K562 (cell line): ENCODE data around the gene AVPR1B. TPM values are rescaled to one million over a fixed set of nuclear protein-coding genes. Genes with fewer than 3 reads are reported as not detected.

ENCODE experiments used
- ATAC-seq: fragments of 200-7000 bp; cut with Tn5 transposase; 3 replicates; pipeline ENCODE4 v1.9.1; 2020; ENCODE audit warnings: moderate library complexity
- BruUV-seq: library from RNA; stranded (reverse); fragments of 400-500 nt; replicated peaks from 2 replicates; lab custom pipeline; 2021; lab: Mats Ljungman, UMichigan
- CTCF ChIA-PET: fragments of 300-600 bp; formaldehyde crosslinking; extraction: SDS; loops from one replicate; lab custom pipeline; 2021; ENCODE audit warnings: low intra/inter-chr PET ratio; lab: Yijun Ruan, JAX
- POLR2A ChIA-PET: fragments of 300-600, 350-650 bp; sonication (Branson Sonifier 250); formaldehyde crosslinking; extraction: SDS; loops from one replicate; lab custom pipeline; 2021; ENCODE audit warnings: antibody characterized with exemption, inconsistent platforms; lab: Yijun Ruan, JAX
- DNase-seq, 4 experiments: peaks; one replicate each; pipeline versions ENCODE4 v3.0.0 to v3.0.0-alpha.2; 2011 to 2018; ENCODE audit warnings: low spot score in 3 of 4, mixed read lengths in 3 of 4; ENCODE audit errors: extremely low read depth in 1 of 4
- FAIRE-seq: peaks from 2 replicates; lab custom pipeline; 2011; peaks lifted over from hg19 to GRCh38; lab: Jason Lieb, UNC
- H2AFZ ChIP-seq: 2 replicates; pipeline ENCODE4 v1.6.0; 2011; ENCODE audit warnings: low read depth, low read length, control low read depth, inconsistent platforms
- H3K27ac ChIP-seq: fragments of 200-600 bp; 3 replicates; pipeline ENCODE4 v1.8.0; 2011; ENCODE audit warnings: low read depth, mild to moderate bottlenecking, control low read depth, inconsistent platforms, low read length, moderate library complexity, mixed read lengths; ENCODE audit errors: extremely low read depth
- H3K27me3 ChIP-seq, 2 experiments: fragments of 300-600 bp in 1 of 2; 2 replicates in 1 of 2; 3 replicates in 1 of 2; pipeline versions ENCODE4 v1.6.0 to v1.8.0; 2011; ENCODE audit warnings: inconsistent platforms in 2 of 2, low read length in 2 of 2, mild to moderate bottlenecking in 1 of 2, mixed read lengths in 1 of 2, moderate library complexity in 1 of 2; ENCODE audit not compliant: control insufficient read depth in 2 of 2, insufficient read depth in 2 of 2
- H3K36me3 ChIP-seq: fragments of 300-600 bp; 3 replicates; pipeline ENCODE4 v1.8.0; 2011; ENCODE audit warnings: mild to moderate bottlenecking, low read length, inconsistent platforms; ENCODE audit not compliant: control insufficient read depth, insufficient read depth
- H3K4me1 ChIP-seq, 2 experiments: fragments of 200-600 bp in 1 of 2; replicated peaks in 1 of 2; 2 replicates in 1 of 2; 3 replicates in 1 of 2; pipeline versions ENCODE4 v1.5.1 to v1.8.0; 2011; ENCODE audit warnings: inconsistent platforms in 2 of 2, low read length in 2 of 2, mild to moderate bottlenecking in 1 of 2, mixed read lengths in 1 of 2, moderate library complexity in 1 of 2; ENCODE audit not compliant: control insufficient read depth in 2 of 2, insufficient read depth in 2 of 2
- H3K4me2 ChIP-seq: 2 replicates; pipeline ENCODE4 v1.6.1; 2011; ENCODE audit warnings: low read length, control low read depth, inconsistent platforms, mixed read lengths; ENCODE audit not compliant: insufficient read depth
- H3K4me3 ChIP-seq: fragments of 200-600 bp; sonication (generic), shearing (Covaris generic); 2 replicates; pipeline ENCODE4 v1.5.1; 2016; ENCODE audit warnings: control low read depth, inconsistent platforms
- H3K79me2 ChIP-seq: fragments of 200-600 bp; 3 replicates; pipeline ENCODE4 v1.8.0; 2011; ENCODE audit warnings: low read length, inconsistent platforms; ENCODE audit not compliant: control insufficient read depth, insufficient read depth
- H3K9ac ChIP-seq, 2 experiments: 2 replicates each; pipeline versions ENCODE4 v1.6.0 to v1.6.1; 2011; ENCODE audit warnings: low read depth in 2 of 2, low read length in 2 of 2, control low read depth in 1 of 2, inconsistent platforms in 1 of 2, mild to moderate bottlenecking in 1 of 2, mixed read lengths in 1 of 2; ENCODE audit not compliant: insufficient read depth in 1 of 2
- H3K9me1 ChIP-seq: one replicate; pipeline ENCODE4 v1.6.0; 2011; ENCODE audit warnings: inconsistent platforms, mild to moderate bottlenecking, low read length, moderate library complexity; ENCODE audit not compliant: control insufficient read depth, insufficient read depth
- H3K9me3 ChIP-seq: replicated peaks from 2 replicates; pipeline ENCODE4 v1.5.1; 2011; ENCODE audit warnings: low read depth, low read length, inconsistent platforms; ENCODE audit not compliant: control insufficient read depth, insufficient read depth
- H4K20me1 ChIP-seq: replicated peaks from 2 replicates; pipeline ENCODE4 v1.6.1; 2011; ENCODE audit warnings: low read length, inconsistent platforms, mixed read lengths; ENCODE audit not compliant: control insufficient read depth, insufficient read depth
- FOSL1 ChIP-seq: fragments of 200-800 bp; sonication (Bioruptor generic); conservative IDR thresholded peaks from 2 replicates; pipeline ENCODE4 v1.6.1; 2016; ENCODE audit warnings: missing genetic modification characterization, missing compliant biosample characterization
- HDAC6 ChIP-seq: IDR thresholded peaks from 2 replicates; pipeline ENCODE4 v1.6.1; 2012; ENCODE audit warnings: low read depth, mild to moderate bottlenecking, control low read depth, inconsistent platforms, low read length, moderate library complexity
- KDM4B ChIP-seq, 2 experiments: fragments of 450-650 bp in 1 of 2; sonication (generic) in 1 of 2; IDR thresholded peaks; 2 replicates each; pipeline ENCODE4 v1.6.1; 2016 to 2017; ENCODE audit warnings: borderline replicate concordance in 2 of 2, antibody characterized with exemption in 1 of 2, low read depth in 1 of 2, mild to moderate bottlenecking in 1 of 2
- MBD2 ChIP-seq: sonication (generic); IDR thresholded peaks from 2 replicates; pipeline ENCODE4 v1.6.1; 2016; ENCODE audit warnings: low read depth, borderline replicate concordance
- MEF2D ChIP-seq: conservative IDR thresholded peaks from 2 replicates; pipeline ENCODE4 v1.6.1; 2016; ENCODE audit warnings: low read depth, missing genetic modification characterization, missing compliant biosample characterization
- MYC ChIP-seq, 2 experiments: fragments of 250-450 bp in 1 of 2; sonication (Bioruptor Pico) in 1 of 2; IDR thresholded peaks; 2 replicates each; pipeline versions ENCODE4 v1.5.1 to v1.6.1; 2012 to 2021; ENCODE audit warnings: low read depth in 2 of 2, borderline replicate concordance in 1 of 2, improper control_type of control experiment in 1 of 2, low read length in 1 of 2, mild to moderate bottlenecking in 1 of 2, moderate library complexity in 1 of 2
- NR3C1 ChIP-seq: sonication (generic); formaldehyde crosslinking; IDR thresholded peaks from 2 replicates; pipeline ENCODE4 v1.8.1; 2022; ENCODE audit warnings: missing genetic modification reagents
- NRF1 ChIP-seq, 2 experiments: fragments of 450-650 bp; IDR thresholded peaks in 1 of 2; conservative IDR thresholded peaks in 1 of 2; 2 replicates each; pipeline ENCODE4 v1.6.1; 2014; ENCODE audit warnings: mild to moderate bottlenecking in 2 of 2
- ZNF431 ChIP-seq: sonication (generic); formaldehyde crosslinking; IDR thresholded peaks from 2 replicates; pipeline ENCODE4 v1.8.0; 2022; ENCODE audit warnings: mild to moderate bottlenecking, missing genetic modification reagents
- ZNF586 ChIP-seq: fragments of 450-650 bp; formaldehyde crosslinking; conservative IDR thresholded peaks from 2 replicates; pipeline ENCODE4 v1.4.0; 2020; ENCODE audit warnings: mild to moderate bottlenecking, moderate library complexity
- WGBS: fragments of 100-300 bp; shearing (Covaris generic); methylation state at CpG from one replicate; pipeline ENCODE4 v1.1.6; 2016; ENCODE audit warnings: low coverage, mixed read lengths; ENCODE audit not compliant: insufficient coverage; ENCODE audit errors: missing lambda C conversion rate; 5-methylcytosine and 5-hydroxymethylcytosine counted together
- in situ Hi-C: fragments of 300-500 bp; cut with MboI; formaldehyde crosslinking; loops from 4 replicates; pipeline ENCODE4 v1.15.0; 2018; ENCODE audit warnings: inconsistent platforms, mixed read lengths
- intact Hi-C: fragments of 100-400 bp; cut with micrococcal nuclease; formaldehyde crosslinking; loops from 2 replicates; pipeline ENCODE4 v1.14.2; 2022
- polyA plus RNA-seq, 8 experiments: library from polyadenylated mRNA; depleted of rRNA in 4 of 8; stranded (reverse) in 5 of 8; unstranded in 3 of 8; fragments of >200 nt; fragmentation: Nextera tagmentation in 2 of 8; fragmentation: Illumina TruSeq in 1 of 8; extraction: Ambion mirVana in 2 of 8; extraction: Trizol in 1 of 8; gene quantifications; 2 replicates each; pipeline versions ENCODE4 v1.2.1 to v1.2.3, GENCODE V29; 2011 to 2014; ENCODE audit warnings: inconsistent platforms in 1 of 8, missing spikeins in 1 of 8
- total RNA-seq, 7 experiments: library from RNA; depleted of rRNA in 6 of 7; stranded (reverse); fragments of >200 nt in 6 of 7; fragmentation: Illumina TruSeq in 2 of 7; extraction: Trizol in 2 of 7; gene quantifications; 2 replicates each; pipeline versions ENCODE4 v1.2.1 to v1.2.3, GENCODE V29; 2011 to 2021; ENCODE audit warnings: low replicate concordance in 1 of 7
- TF ChIP-seq, protein P1 (sequence below): sonication (generic); formaldehyde crosslinking; IDR thresholded peaks from 2 replicates; pipeline ENCODE4 v1.8.0; 2022; ENCODE audit warnings: mild to moderate bottlenecking, missing genetic modification reagents
- TF ChIP-seq, protein P2 (sequence below): fragments of 250-450 bp; sonication (Bioruptor Pico); IDR thresholded peaks from 2 replicates; pipeline ENCODE4 v1.5.0; 2021

The AVPR1B gene
- total and polyA plus RNA-seq, 9 of the 15 experiments (the other 6 are each of a cell fraction or from before 2014, with no cell fraction given), result not detected

- Histone ChIP-seq H3K4me2 (no peak overlapping the region), H3K27ac (no peak overlapping the region), H4K20me1 (no peaks in the 10 kb centered on the region), H3K36me3 (no peaks in the 10 kb centered on the region), H3K9me3 (no peaks in the 10 kb centered on the region), H3K9me1 (no peaks in the 10 kb centered on the region), H3K27me3 (peaks cover 48 to 58% of the 10 kb centered on the region in 2 experiments), H3K79me2 (no peaks in the 10 kb centered on the region), H3K4me1 (no peaks in the 10 kb centered on the region), H3K9ac (no peak overlapping the region), H3K4me3 (no peak overlapping the region), H2AFZ (no peak overlapping the region)
- no TSS peak for BruUV-seq
- FAIRE-seq, result no peak
- intact Hi-C loops (no loop called here), in situ Hi-C loops (no loop called here)
- TF ChIP-seq ZNF431 (CRISPR knock-in tag) (no peak), ZNF586 (CRISPR knock-in tag) (no peak), MYC (IDR thresholded peaks at IDR 0.05; ENCODE audit: low read depth, low read length) (no peak), MYC (CRISPR knock-in tag; IDR thresholded peaks at IDR 0.05; ENCODE audit: borderline replicate concordance, low read depth) (no peak), NRF1 (conservative IDR thresholded peaks at IDR 0.05 in 1 of 2, IDR thresholded peaks at IDR 0.05 in 1 of 2) (no peak), NR3C1 (no peak)
- ATAC-seq, result no peak
- ChIA-PET POLR2A (no interaction called here), CTCF (no interaction called here)
- WGBS, result 1% methylated on average over 2 of the region's 2 CpGs
- DNase-seq, result no peak
Measured at GRCh38 chr1:206142770-206143169, 25.6 kb upstream of the AVPR1B start.

DNA sequence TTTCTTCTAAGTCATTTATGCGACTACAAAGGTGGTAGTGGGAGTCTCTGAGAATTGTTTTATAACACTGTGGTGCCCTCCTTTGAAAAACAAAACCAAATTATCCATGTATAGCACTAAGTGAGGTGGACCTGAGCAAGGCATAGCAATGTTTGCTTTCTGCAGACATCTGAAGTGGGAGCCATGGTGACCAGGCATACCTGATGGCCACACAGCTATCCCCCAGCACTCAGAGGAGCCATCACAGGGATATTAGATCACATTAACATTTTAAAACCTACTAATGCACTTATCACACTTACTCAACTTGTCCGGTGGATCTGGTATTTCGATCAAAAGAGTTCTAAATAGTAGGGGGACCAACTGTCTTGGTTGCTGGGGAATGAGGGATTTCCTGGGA is 24.8 kb upstream of the AVPR1B start:
- Histone ChIP-seq H3K9me3 (no peaks in the 10 kb centered on the region), H3K4me1 (no peaks in the 10 kb centered on the region), H3K27me3 (peaks cover 46 to 55% of the 10 kb centered on the region in 2 experiments), H3K9ac (no peak overlapping the region), H3K9me1 (no peaks in the 10 kb centered on the region), H3K79me2 (no peaks in the 10 kb centered on the region), H3K4me3 (no peak overlapping the region), H3K27ac (no peak overlapping the region), H3K4me2 (no peak overlapping the region), H2AFZ (no peak overlapping the region), H4K20me1 (no peaks in the 10 kb centered on the region), H3K36me3 (no peaks in the 10 kb centered on the region)
- BruUV-seq, result no TSS peak
- ATAC-seq (no peak), DNase-seq (no peak), FAIRE-seq (no peak)
- intact Hi-C loops (no loop called here), in situ Hi-C loops (no loop called here)
- no peak for TF ChIP-seq MBD2
- TF ChIP-seq KDM4B (IDR thresholded peaks at IDR 0.05; ENCODE audit: borderline replicate concordance in 2 of 2, low read depth in 1 of 2), result no peak
- TF ChIP-seq FOSL1, result no peak
- TF ChIP-seq, protein P1, sequence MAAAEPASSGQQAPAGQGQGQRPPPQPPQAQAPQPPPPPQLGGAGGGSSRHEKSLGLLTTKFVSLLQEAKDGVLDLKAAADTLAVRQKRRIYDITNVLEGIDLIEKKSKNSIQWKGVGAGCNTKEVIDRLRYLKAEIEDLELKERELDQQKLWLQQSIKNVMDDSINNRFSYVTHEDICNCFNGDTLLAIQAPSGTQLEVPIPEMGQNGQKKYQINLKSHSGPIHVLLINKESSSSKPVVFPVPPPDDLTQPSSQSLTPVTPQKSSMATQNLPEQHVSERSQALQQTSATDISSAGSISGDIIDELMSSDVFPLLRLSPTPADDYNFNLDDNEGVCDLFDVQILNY (CRISPR knock-in tag), result no peak
- TF ChIP-seq MEF2D (tag), result no peak
- no peak for TF ChIP-seq HDAC6
- TF ChIP-seq, protein P2, sequence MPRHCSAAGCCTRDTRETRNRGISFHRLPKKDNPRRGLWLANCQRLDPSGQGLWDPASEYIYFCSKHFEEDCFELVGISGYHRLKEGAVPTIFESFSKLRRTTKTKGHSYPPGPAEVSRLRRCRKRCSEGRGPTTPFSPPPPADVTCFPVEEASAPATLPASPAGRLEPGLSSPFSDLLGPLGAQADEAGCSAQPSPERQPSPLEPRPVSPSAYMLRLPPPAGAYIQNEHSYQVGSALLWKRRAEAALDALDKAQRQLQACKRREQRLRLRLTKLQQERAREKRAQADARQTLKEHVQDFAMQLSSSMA (CRISPR knock-in tag), result no peak
- 0% methylated on average over 3 of the region's 3 CpGs for WGBS
- ChIA-PET POLR2A (no interaction called here), CTCF (no interaction called here)
